Left renal pelvis (tissue), 4 donors: Measurements from ENCODE around the gene PCNP. TPM values are rescaled to one million over a fixed set of nuclear protein-coding genes. Genes with fewer than 3 reads are reported as not detected.
A peak's percentile ranks its signal among the peaks of the same experiment; 100 is the strongest.
"Not testable (repeated sequence)": the region's sequence is repeated elsewhere in the genome, so short reads cannot be mapped to it uniquely, and the experiment has no call there.

Experiments
- DNase-seq, 4 donors: peaks; one replicate each; pipeline ENCODE4 v3.0.0-alpha.2; 2013; ENCODE audit warnings: low read depth in 4 of 4, low spot score in 3 of 4
- polyA plus RNA-seq, 4 donors: library from polyadenylated mRNA; unstranded; fragments of 120-200 nt; gene quantifications; one replicate each; pipeline ENCODE4 v1.2.1, GENCODE V29; 2013; ENCODE audit not compliant: insufficient read length in 4 of 4

The PCNP gene
- polyA plus RNA-seq = 100 to 1,000 TPM; 198 to 272 (median 224) TPM

GRCh38 chr3:101573449-101574387 lies at the start of gene PCNP:
Gene PCNP, plus strand, starts transcription at chr3:101574180. Its CDS starts 36 bp downstream, at chr3:101574216.
- peak; percentile 98 to 99 (median 98) for DNase-seq

- DNase-seq = no peak
Measured at GRCh38 chr3:101527441-101527840, 46.5 kb upstream of the PCNP start.

GRCh38 chr3:101527906-101528305 lies 46.1 kb upstream of the PCNP start:
- no peak for DNase-seq

- no peak for DNase-seq
Measured at GRCh38 chr3:101529816-101530685, 43.9 kb upstream of the PCNP start.

GRCh38 chr3:101530686-101531047 lies 43.3 kb upstream of the PCNP start:
- no peak for DNase-seq

- no peak for DNase-seq
Measured at GRCh38 chr3:101531473-101532086, 42.4 kb upstream of the PCNP start.

GRCh38 chr3:101532783-101533602 lies 41.0 kb upstream of the PCNP start:
- DNase-seq = no peak

- no peak for DNase-seq
Measured at GRCh38 chr3:101533603-101533968, 40.4 kb upstream of the PCNP start.

GRCh38 chr3:101535221-101535620 lies 38.8 kb upstream of the PCNP start:
- no peak for DNase-seq

GRCh38 chr3:101536266-101536665 lies 37.7 kb upstream of the PCNP start:
- no peak for DNase-seq

GRCh38 chr3:101536955-101537354 lies 37.0 kb upstream of the PCNP start:
- DNase-seq = not testable (repeated sequence)

GRCh38 chr3:101542957-101543356 lies 31.0 kb upstream of the PCNP start:
- DNase-seq = no peak

GRCh38 chr3:101544161-101544850 lies 29.7 kb upstream of the PCNP start:
- no peak for DNase-seq

- DNase-seq = no peak
Measured at GRCh38 chr3:101548527-101549105, 25.4 kb upstream of the PCNP start.

- DNase-seq = no peak
Measured at GRCh38 chr3:101549473-101549872, 24.5 kb upstream of the PCNP start.

- DNase-seq = not testable (repeated sequence)
Measured at GRCh38 chr3:101551359-101552081, 22.5 kb upstream of the PCNP start.

- not testable (repeated sequence) for DNase-seq
Measured at GRCh38 chr3:101553381-101553780, 20.6 kb upstream of the PCNP start.

GRCh38 chr3:101556064-101556463 lies 17.9 kb upstream of the PCNP start:
- DNase-seq = no peak
